ENCODE data around the gene KRT76. TPM values are rescaled to one million over a fixed set of nuclear protein-coding genes. Genes with fewer than 3 reads are reported as not detected.

KRT76 gene
- total RNA-seq, 1 donor from 2014 or later, result not detected

- Histone ChIP-seq H3K27me3 (ENCODE audit: control insufficient read depth, insufficient read depth, low read length) (peaks cover 12% of the 10 kb centered on the region), H3K4me3 (ENCODE audit: low read depth, low read length) (no peak overlapping the region), H3K36me3 (ENCODE audit: control insufficient read depth, insufficient read depth, low read length) (no peaks in the 10 kb centered on the region)
- no peak for DNase-seq (ENCODE audit: low read depth)
- TF ChIP-seq CTCF (IDR thresholded peaks at IDR 0.05; ENCODE audit: insufficient read depth, low read length, severe bottlenecking), result no peak
- no peak for FAIRE-seq
These were observed 6.6 kb upstream of the KRT76 start for GRCh38 chr12:52783563-52784316.

GRCh38 chr12:52782502-52782901 lies 5.4 kb upstream of the KRT76 start:
- FAIRE-seq, result no peak
- TF ChIP-seq CTCF (IDR thresholded peaks at IDR 0.05; ENCODE audit: insufficient read depth, low read length, severe bottlenecking), result no peak
- H3K27me3 ChIP-seq (ENCODE audit: control insufficient read depth, insufficient read depth, low read length), result peaks cover 12% of the 10 kb centered on the region

GRCh38 chr12:52781399-52782082 lies 4.4 kb upstream of the KRT76 start:
- H3K36me3 ChIP-seq (ENCODE audit: control insufficient read depth, insufficient read depth, low read length), result no peaks in the 10 kb centered on the region
- peaks cover 11% of the 10 kb centered on the region for H3K27me3 ChIP-seq (ENCODE audit: control insufficient read depth, insufficient read depth, low read length)
- FAIRE-seq (no peak), DNase-seq (ENCODE audit: low read depth) (no peak)
- TF ChIP-seq CTCF (IDR thresholded peaks at IDR 0.05; ENCODE audit: insufficient read depth, low read length, severe bottlenecking), result no peak
- no peak overlapping the region for H3K4me3 ChIP-seq (ENCODE audit: low read depth, low read length)

More at GRCh38 chr12:52782502-52782901, 5.4 kb upstream of the KRT76 start:
- Histone ChIP-seq H3K36me3 (ENCODE audit: control insufficient read depth, insufficient read depth, low read length) (no peaks in the 10 kb centered on the region), H3K4me3 (ENCODE audit: low read depth, low read length) (no peak overlapping the region)
- DNase-seq (ENCODE audit: low read depth), result no peak

DNA sequence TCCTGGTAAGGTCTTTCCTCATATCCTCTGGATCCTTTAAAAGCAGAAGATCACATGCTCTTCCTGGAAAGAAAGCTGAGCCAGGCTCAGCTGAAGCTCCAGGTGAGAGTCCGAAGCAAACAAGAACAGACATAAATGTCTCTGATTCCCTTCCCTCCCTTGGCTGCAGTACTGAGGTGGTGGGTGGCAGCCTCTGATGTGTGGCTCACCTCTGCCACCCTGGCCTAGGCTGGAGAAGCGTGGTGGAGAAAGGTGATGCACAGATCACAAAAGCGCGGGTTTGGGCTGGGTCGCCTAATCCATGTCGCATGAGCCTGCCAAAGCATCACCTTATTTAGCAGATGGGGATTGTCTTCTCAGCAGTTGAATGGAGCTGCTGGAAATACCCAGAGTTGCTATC lies 2.8 kb upstream of the KRT76 start:
- Histone ChIP-seq H3K4me3 (ENCODE audit: low read depth, low read length) (no peak overlapping the region), H3K36me3 (ENCODE audit: control insufficient read depth, insufficient read depth, low read length) (no peaks in the 10 kb centered on the region), H3K27me3 (ENCODE audit: control insufficient read depth, insufficient read depth, low read length) (peaks cover 13% of the 10 kb centered on the region)
- DNase-seq (ENCODE audit: low read depth), result no peak
- FAIRE-seq, result no peak
- TF ChIP-seq CTCF (IDR thresholded peaks at IDR 0.05; ENCODE audit: insufficient read depth, low read length, severe bottlenecking), result no peak

DNA sequence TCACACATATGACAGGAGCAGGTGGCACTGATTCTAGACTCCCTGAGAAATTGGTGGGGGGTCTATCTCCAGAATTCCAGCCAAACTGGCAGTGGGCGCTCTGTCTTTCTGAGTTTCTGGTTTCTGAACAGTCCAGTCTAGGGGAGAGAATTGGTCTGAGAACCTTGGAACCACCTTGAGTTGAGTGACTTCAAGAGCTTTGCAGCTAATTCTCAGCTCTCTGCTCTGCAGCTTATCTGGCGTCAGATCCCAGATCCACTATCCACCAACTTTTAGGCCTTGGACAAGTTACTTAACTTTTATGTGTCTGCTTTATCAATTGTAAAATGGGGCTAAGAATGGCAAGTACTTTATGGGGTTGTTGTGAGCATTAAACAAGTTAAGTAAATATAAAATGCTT lies 1.7 kb upstream of the KRT76 start:
- Histone ChIP-seq H3K36me3 (ENCODE audit: control insufficient read depth, insufficient read depth, low read length) (no peaks in the 10 kb centered on the region), H3K4me3 (ENCODE audit: low read depth, low read length) (no peak overlapping the region), H3K27me3 (ENCODE audit: control insufficient read depth, insufficient read depth, low read length) (peaks cover 16% of the 10 kb centered on the region)
- no peak for DNase-seq (ENCODE audit: low read depth)
- TF ChIP-seq CTCF (IDR thresholded peaks at IDR 0.05; ENCODE audit: insufficient read depth, low read length, severe bottlenecking), result no peak
- FAIRE-seq, result no peak

Measured in bronchial epithelial cell (primary cell).